ENCODE results near the gene UCP2.

UCP2 gene

GRCh38 chr11:74009675-74010305 lies 27.1 kb upstream of the UCP2 start:
- TF ChIP-seq CTCF (conservative IDR thresholded peaks at IDR 0.05; ENCODE audit: low read length): no peak
- no peak for DNase-seq (ENCODE audit: low read depth)
- H3K4me3 ChIP-seq (ENCODE audit: low read length): no peak overlapping the region

- no peak for DNase-seq (ENCODE audit: low read depth)
- H3K4me3 ChIP-seq (ENCODE audit: low read length): no peak overlapping the region
- no peak for TF ChIP-seq CTCF (conservative IDR thresholded peaks at IDR 0.05; ENCODE audit: low read length)
Measured at GRCh38 chr11:74009230-74009547, 26.5 kb upstream of the UCP2 start.

GRCh38 chr11:74008373-74009229 lies 26.0 kb upstream of the UCP2 start, which contains the start of gene UCP3:
UCP3 (minus strand) TSS chr11:74009085; CDS start chr11:74007042, 2,043 bp downstream.
- no peak for DNase-seq (ENCODE audit: low read depth)
- TF ChIP-seq CTCF (conservative IDR thresholded peaks at IDR 0.05; ENCODE audit: low read length): no peak
- no peak within 1 kb of the TSS for H3K4me3 ChIP-seq (ENCODE audit: low read length)

- H3K4me3 ChIP-seq (ENCODE audit: low read length): no peak overlapping the region
- no peak for DNase-seq (ENCODE audit: low read depth)
- TF ChIP-seq CTCF (conservative IDR thresholded peaks at IDR 0.05; ENCODE audit: low read length): no peak
Measured at GRCh38 chr11:74007691-74008372, 25.2 kb upstream of the UCP2 start.

- no peak overlapping the region for H3K4me3 ChIP-seq (ENCODE audit: low read length)
- no peak for TF ChIP-seq CTCF (conservative IDR thresholded peaks at IDR 0.05; ENCODE audit: low read length)
- no peak for DNase-seq (ENCODE audit: low read depth)
Measured at GRCh38 chr11:74006743-74007304, 24.2 kb upstream of the UCP2 start.

- no peak for DNase-seq (ENCODE audit: low read depth)
- no peak for TF ChIP-seq CTCF (conservative IDR thresholded peaks at IDR 0.05; ENCODE audit: low read length)
- H3K4me3 ChIP-seq (ENCODE audit: low read length): no peak overlapping the region
Measured at GRCh38 chr11:74005721-74006517, 23.3 kb upstream of the UCP2 start.

Data from AG10803 (cell line).